Sciatic nerve (tissue), 2 donors: Measurements from ENCODE around the gene TMEM225B. TPM values are rescaled to one million over a fixed set of nuclear protein-coding genes. Genes with fewer than 3 reads are reported as not detected.
"Not testable (repeated sequence)": the region's sequence is repeated elsewhere in the genome, so short reads cannot be mapped to it uniquely, and the experiment has no call there.

Experiments
- ATAC-seq: fragments of 200-7000 bp; cut with Tn5 transposase; one replicate; pipeline ENCODE4 v1.9.1; 2020; ENCODE audit warnings: mild to moderate bottlenecking, moderate library complexity
- DNase-seq: peaks from one replicate; pipeline ENCODE4 v3.0.0-alpha.2; 2020; ENCODE audit warnings: low spot score
- intact Hi-C: fragments of 100-400 bp; cut with DNase I; formaldehyde crosslinking; loops from one replicate; pipeline ENCODE4 v1.14.2; 2022
- total RNA-seq: library from RNA; stranded (reverse); fragmentation: NEBNext Ultra II Directional; extraction: Animal tissue kit (Norgen Biotek cat#: 25700); gene quantifications from one replicate; pipeline ENCODE4 v1.2.1, GENCODE V29; 2021
- donor health status: DM: no; HTN: no; CAD: no.
- donor health status: DM: no; HTN: no; CAD: no.

TMEM225B gene
- total RNA-seq, 1 donor from 2014 or later: 3.5 TPM

GRCh38 chr7:99644431-99644830 is 46.4 kb downstream of the TMEM225B start:
- ATAC-seq: no peak
- intact Hi-C loops: no loop called here
- DNase-seq: no peak

- ATAC-seq (no peak), DNase-seq (no peak)
- intact Hi-C loops: no loop called here
Observed at GRCh38 chr7:99645590-99645989, 47.5 kb downstream of the TMEM225B start.

- DNase-seq (no peak), ATAC-seq (no peak)
- intact Hi-C loops: no loop called here
Observed at GRCh38 chr7:99648843-99649242, 50.8 kb downstream of the TMEM225B start.

GRCh38 chr7:99651290-99651689 is 53.2 kb downstream of the TMEM225B start:
- intact Hi-C loops: no loop called here
- ATAC-seq (no peak), DNase-seq (no peak)

GRCh38 chr7:99652671-99653070 is 54.6 kb downstream of the TMEM225B start:
- no peak for ATAC-seq
- intact Hi-C loops: no loop called here

GRCh38 chr7:99653269-99653668 is 55.2 kb downstream of the TMEM225B start:
- DNase-seq: not testable (repeated sequence)

More at GRCh38 chr7:99652671-99653070, 54.6 kb downstream of the TMEM225B start:
- no peak for DNase-seq

GRCh38 chr7:99653754-99654153 is 55.7 kb downstream of the TMEM225B start:
- ATAC-seq (no peak), DNase-seq (no peak)
- intact Hi-C loops: no loop called here

More at GRCh38 chr7:99653269-99653668, 55.2 kb downstream of the TMEM225B start:
- ATAC-seq, intact Hi-C loops: not testable (repeated sequence)

GRCh38 chr7:99654626-99655025 is 56.6 kb downstream of the TMEM225B start:
- DNase-seq, intact Hi-C loops, ATAC-seq: not testable (repeated sequence)

- DNase-seq, ATAC-seq, intact Hi-C loops: not testable (repeated sequence)
Observed at GRCh38 chr7:99657879-99658278, 59.8 kb downstream of the TMEM225B start.

Other genes with a start within 250 kb of the TMEM225B start
- gene ARPC1B, start 223.5 kb upstream of the TMEM225B start, total RNA-seq: 125 TPM
- 76.1 TPM for gene PDAP1, start 189.7 kb upstream of the TMEM225B start, total RNA-seq
- 59.2 TPM for gene BUD31, start 189.3 kb upstream of the TMEM225B start, total RNA-seq
- 4.4 TPM for gene PTCD1, start 159.5 kb upstream of the TMEM225B start, total RNA-seq
- gene CPSF4, start 159.3 kb upstream of the TMEM225B start, total RNA-seq: 38.0 TPM
- 144 TPM for gene ATP5MF, start 132.1 kb upstream of the TMEM225B start, total RNA-seq
- gene ZNF789, start 125.4 kb upstream of the TMEM225B start, total RNA-seq: 12.4 TPM
- gene ZNF394, start 98.0 kb upstream of the TMEM225B start, total RNA-seq: 38.8 TPM
- 10.0 TPM for gene ZKSCAN5, start 93.6 kb upstream of the TMEM225B start, total RNA-seq
- gene FAM200A, start 46.2 kb upstream of the TMEM225B start, total RNA-seq: 6.7 TPM
- gene ZNF655, start 39.6 kb upstream of the TMEM225B start, total RNA-seq: 62.0 TPM
- gene ZSCAN25, start 18.7 kb downstream of the TMEM225B start, total RNA-seq: 19.8 TPM
- gene CYP3A5, start 81.7 kb downstream of the TMEM225B start, total RNA-seq: 4.6 TPM
- gene CYP3A7, start 136.9 kb downstream of the TMEM225B start, total RNA-seq: not detected
- gene CYP3A4, start 185.9 kb downstream of the TMEM225B start, total RNA-seq: not detected
- gene CYP3A43, start 229.7 kb downstream of the TMEM225B start, total RNA-seq: 0.62 TPM